ENCODE measurements around the gene CDH4. TPM values are rescaled to one million over a fixed set of nuclear protein-coding genes. Genes with fewer than 3 reads are reported as not detected.

CDH4 gene
- total RNA-seq, 1 donor from 2014 or later: not detected

DNA sequence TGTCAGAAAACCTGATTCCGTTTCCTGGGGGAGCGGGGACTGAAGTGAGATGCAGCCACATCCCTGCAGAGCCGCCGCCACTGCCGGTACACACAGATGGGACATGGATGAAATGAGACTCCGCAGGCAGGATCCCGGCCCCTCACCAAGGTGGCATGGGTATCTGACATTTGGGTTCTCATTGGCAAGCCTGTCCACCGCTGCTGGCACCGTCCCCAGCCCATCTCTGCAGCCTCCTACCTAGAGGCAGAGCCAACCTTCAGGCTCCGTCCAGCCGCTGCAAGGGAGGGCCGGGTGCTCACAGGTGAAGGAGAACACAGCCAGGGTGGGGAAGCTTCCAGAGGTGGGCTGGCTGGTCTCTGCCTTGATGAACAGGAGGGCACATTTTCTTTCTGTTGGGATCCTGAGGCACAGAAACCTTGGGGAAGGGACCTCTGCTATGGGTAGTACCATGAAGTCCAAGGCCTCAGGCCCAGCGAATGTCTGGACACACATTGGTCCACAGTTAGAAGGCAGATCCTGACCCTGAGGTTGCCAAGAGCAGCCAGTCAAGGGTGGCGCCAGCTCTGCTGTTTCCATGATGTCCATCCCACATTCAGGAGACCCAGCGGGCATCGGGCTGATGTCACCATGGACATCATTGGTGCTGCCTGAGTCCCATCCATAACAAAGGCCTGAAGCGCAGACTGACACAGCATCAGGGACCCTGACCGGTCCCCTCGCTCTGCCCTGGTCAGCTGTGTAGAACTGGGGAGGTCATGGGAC is 636.2 kb downstream of the CDH4 start:
- no peak for ATAC-seq
- no peak for DNase-seq (ENCODE audit: low spot score)

DNA sequence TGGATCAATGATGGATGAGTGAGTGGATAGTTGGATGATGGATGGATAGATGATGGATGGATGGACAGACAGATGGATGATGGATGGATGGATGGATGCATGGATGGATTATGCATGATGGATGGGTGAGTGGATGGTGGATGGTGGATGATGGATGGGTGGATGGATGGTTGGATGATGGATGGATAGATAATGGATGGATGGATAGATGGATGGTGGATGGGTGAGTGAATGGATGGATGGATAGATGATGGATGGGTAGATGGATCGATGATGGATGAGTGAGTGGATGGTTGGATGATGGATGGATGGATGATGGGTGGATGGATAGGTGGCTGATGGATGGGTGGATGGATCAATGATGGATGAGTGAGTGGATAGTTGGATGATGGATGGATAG is 637.6 kb downstream of the CDH4 start:
- no peak for ATAC-seq

DNA sequence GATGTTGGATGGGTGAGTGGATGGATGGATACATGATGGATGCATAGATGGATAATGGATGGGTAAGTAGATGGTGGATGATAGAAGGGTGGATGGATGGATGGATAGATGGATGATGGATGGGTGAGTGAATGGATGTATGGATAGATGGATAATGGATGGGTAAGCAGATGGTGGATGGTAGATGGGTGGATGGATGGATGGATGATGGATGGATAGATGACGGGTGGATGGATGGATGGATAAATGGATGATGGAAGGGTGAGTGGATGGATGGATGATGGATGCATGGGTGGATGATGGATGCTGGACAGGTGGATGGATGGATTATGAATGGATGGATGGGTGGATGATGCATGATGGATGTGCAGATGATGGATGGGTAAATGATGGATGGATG is 638.1 kb downstream of the CDH4 start:
- DNase-seq (ENCODE audit: low spot score) (no peak), ATAC-seq (no peak)

More for the DNA sequence above, 637.6 kb downstream of the CDH4 start:
- DNase-seq (ENCODE audit: low spot score): no peak

DNA sequence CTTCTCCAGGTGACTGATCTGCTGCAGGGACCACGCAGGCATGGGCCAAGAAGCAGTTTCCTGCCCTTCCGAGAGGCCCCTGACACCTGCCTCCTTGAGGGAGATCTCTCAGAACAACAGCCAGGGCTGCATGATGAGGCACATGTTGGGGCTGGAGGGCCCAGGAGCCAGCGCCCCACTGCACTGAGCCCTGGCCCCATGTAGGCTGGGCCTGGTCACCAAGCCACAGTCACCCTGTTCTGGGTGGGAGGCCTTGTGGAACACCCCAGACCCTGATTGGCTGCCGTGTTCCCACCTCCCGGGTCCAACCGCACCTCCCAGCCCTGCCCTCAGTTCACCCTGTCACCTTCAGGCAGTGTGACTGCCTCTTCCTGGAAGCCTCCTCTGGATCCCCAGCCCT is 639.4 kb downstream of the CDH4 start:
- no peak for ATAC-seq

DNA sequence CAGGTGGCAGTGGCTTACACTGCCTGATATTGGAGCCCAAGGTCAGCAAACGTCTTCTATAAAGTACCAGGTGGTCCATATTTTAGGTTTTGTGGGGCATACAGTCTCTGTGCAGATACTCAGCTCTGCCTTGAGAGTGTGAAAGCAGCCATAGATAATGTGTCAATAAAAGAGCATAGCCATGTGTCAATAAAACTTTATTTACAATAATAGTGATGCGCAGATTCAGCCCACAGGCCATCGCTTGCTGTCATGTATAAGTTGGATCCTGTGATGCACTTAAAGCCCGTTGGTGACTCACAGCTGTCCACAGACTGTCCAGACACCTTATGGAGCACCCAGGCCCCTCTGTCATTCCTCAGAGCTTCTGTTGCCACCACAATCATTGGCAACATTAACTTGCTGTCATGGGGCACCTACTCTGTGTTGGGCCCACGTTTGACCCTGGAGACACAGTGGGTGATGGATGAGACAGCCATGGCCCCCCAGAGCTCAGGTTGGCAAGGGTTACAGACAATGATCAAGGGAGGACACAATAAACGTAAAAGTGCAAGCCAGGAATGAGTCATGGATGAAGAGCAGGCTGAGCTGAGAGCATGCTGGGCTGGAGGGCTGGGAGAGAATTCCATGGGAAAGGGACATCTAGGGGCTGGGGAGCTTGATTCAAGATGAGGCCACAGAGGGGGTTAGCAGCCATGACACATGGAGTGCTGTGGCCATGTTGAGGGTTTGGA is 640.0 kb downstream of the CDH4 start:
- DNase-seq (ENCODE audit: low spot score) (no peak), ATAC-seq (no peak)

More for the DNA sequence above, 639.4 kb downstream of the CDH4 start:
- DNase-seq (ENCODE audit: low spot score): no peak

DNA sequence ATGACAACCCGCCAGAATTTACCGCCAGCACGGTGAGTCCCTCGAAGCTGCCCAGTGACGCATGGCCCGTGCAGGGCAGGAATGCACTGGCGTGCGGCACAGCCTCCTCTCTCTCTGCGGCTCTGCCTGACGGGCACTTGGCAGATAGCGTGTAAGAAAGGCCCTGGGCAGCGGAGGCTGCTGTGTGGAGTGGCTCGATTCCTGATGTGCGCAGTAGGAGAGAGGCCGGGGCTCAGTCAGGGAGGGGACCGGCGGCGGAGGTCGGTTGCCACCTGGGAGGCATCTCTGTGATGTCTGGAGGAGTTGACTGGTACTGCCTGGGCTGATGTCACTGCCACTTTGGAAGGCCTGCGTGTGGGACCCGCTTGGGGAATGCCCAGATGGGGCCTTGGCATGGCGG is 643.0 kb downstream of the CDH4 start:
- DNase-seq (ENCODE audit: low spot score): no peak

DNA sequence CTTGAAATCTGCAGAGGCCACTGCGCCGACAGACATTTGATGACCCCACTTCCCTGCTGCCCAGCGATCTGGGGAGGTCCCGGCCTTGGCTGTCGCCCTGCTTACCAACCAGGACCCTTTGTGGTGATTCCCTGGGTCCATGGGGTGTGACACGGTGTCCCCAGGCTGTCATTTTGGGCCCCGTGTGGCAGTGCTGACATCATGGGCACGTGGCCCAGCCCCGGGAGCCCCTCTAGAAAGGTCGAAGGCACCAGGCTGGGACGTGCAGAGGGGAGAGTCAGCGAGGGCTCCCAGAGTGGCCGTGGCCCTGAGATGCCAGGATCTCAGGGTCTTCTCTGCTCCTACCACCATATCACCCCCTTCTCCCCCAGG is 643.6 kb downstream of the CDH4 start:
- ATAC-seq: no peak
- no peak for DNase-seq (ENCODE audit: low spot score)

More for the DNA sequence above, 643.0 kb downstream of the CDH4 start:
- no peak for ATAC-seq

DNA sequence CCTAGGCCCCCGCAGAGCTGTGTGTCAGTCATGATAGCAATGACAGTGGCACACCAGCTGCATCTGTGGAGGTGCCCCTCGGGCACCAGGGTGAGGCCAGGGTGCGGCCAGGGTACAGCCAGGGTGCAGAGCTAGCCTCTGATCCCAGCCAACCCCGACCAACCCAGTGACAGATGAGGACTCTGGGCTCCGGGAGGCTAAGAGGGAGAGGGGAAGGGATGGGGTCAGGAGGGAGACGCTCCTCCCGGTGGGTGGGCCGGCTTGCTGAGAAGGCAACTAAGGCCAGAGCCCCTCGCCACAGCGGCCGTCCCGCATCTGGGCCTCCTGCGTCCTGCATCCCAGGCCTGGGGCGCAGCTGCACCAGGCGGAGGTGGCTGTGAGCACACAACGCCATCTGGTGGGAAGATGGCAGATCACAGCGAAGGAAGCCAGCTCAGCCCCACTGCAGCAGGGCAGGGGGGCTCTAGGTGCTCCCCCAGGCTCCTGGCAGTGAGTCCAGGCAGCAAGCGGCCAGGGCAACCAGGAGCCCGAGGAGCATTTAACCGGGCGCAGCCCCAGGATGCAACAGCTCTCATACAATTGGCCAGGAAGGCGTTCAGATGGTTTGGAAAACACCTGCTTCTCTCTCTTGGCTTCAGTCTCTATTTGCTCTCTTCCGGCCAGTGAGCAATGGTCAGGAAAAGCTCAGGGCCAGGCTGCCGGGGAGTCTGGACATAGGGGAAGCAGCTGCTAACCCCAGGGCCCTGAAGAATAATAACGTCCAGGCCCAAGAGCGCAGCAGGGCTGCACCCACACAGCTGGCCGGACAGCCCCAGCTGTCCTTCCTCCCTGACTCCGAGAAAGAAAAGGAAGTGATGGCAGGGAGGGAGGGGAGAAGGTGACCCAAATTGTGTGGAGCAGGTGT is 644.2 kb downstream of the CDH4 start:
- ATAC-seq: peak; percentile 91
- DNase-seq (ENCODE audit: low spot score): no peak

DNA sequence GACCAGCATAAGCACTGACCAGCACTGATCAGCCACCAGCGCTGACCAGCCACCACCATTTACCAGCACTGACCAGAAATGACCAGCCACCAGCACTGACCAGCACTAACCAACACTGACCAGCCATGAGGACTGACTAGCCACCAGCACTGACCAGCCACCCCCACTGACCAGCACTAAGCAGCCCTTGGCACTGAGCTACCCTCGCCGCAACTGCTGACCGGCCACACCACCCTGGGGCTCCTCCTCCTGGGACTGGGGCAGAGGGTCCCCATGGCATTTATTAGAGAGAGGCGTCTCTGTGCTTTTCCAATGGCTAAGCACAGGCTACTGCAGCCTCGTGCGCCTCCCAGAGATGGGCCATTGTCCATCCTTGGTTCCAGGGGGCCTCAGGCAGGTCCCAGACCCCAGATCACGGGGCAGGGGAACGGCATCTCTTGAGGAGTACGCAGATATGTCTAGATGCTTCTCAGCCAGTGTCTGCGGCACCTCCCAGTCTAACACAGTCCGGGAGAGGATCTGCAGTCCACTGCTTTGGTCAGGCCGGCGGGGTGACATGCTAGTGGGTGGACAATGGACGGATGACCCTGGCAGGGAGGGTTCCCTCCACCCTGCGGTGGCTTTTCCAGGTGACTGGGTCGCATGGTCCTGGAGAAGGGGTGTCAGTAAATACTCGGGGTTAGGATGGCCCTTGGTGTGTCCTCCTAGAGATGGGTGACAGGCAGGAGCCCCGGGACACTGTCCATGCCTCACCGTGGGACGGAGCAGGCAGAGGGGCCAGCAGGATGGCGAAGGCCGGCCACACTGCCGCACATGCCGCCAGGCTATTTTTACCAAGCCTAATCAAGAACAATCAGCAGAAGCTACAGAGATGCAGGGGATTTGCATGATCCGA is 645.6 kb downstream of the CDH4 start:
- no peak for DNase-seq (ENCODE audit: low spot score)
- no peak for ATAC-seq

DNA sequence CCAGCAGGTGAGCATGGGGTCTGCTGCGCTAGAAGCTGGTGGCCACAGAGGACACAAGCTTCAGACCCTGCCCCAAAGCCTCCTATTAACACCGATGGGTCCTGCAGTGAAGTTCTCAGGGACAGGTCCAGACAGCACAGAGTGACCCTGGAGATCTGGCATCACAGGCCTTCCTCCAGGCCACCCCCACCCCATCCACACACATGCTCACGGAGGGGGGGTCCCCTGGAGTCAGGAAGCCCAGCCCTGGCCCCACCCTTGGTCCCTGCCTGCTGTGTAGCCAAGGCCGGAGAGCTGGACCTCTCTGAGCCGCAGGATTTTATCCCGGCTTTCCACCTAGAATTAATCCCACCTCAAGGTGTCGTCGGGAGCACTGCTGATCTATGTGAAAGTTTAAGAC is 646.3 kb downstream of the CDH4 start:
- DNase-seq (ENCODE audit: low spot score) (no peak), ATAC-seq (no peak)

DNA sequence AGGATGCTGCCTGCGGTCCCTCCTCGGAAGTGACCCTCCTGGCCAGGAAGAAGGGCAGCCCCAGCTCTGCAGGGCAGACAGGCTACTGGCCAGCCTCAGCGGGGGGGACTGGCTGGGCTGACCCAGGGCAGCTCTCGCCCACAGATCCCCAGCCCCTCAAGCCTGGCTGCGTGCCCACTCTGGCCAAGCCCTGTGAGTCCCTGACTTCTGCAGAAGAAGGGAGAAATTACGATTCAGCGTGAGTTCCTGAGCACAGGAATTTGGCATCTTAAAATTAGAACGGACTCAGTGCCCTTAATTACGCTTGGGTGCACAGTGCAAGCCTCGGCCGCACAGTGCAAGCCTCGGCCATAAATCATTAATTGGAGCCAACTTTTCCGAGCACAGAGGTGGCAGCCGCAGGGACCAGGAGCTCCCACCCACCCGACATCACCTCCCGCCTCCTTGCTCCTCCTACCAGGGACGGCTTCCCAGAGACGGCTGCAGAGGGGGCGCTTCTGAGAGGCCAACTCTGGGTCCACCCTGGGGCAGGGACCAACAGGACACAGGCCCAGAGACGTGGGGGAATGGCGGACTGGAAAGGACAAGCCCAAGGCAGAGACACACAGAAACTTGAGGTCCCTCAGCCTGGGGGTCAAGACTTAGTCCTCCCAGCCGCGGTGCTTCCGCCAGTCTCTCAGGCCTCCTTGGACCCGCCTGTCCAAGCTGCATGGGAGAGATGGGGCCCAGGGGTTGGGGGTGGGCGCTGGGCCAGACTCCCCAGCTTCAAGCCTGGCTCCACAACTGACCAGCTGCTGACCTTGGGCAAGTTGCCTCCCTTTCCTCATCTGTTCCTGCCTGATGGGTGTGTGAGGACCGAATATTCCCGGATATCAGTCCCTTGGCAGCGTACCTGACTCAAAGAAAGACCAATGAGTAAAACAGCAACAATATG is 648.2 kb downstream of the CDH4 start:
- ATAC-seq (no peak), DNase-seq (ENCODE audit: low spot score) (no peak)

DNA sequence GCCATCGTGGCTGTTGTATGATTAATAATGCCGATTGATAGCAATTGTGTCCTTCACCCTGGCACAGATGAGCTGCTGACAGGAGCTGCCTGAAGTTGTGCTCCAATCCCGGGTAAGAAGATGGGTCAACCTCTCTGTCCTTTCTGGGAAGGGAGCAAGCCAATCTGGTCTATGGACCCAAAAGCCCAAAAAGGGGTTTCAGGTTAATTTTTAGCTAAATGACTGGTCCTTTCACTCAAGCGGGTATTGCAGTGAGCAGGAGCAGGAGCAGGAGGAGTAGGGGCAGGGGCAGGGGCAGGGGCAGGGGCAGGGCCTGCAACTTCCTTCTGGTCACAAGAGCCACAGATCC is 648.9 kb downstream of the CDH4 start:
- DNase-seq (ENCODE audit: low spot score): no peak
- no peak for ATAC-seq

DNA sequence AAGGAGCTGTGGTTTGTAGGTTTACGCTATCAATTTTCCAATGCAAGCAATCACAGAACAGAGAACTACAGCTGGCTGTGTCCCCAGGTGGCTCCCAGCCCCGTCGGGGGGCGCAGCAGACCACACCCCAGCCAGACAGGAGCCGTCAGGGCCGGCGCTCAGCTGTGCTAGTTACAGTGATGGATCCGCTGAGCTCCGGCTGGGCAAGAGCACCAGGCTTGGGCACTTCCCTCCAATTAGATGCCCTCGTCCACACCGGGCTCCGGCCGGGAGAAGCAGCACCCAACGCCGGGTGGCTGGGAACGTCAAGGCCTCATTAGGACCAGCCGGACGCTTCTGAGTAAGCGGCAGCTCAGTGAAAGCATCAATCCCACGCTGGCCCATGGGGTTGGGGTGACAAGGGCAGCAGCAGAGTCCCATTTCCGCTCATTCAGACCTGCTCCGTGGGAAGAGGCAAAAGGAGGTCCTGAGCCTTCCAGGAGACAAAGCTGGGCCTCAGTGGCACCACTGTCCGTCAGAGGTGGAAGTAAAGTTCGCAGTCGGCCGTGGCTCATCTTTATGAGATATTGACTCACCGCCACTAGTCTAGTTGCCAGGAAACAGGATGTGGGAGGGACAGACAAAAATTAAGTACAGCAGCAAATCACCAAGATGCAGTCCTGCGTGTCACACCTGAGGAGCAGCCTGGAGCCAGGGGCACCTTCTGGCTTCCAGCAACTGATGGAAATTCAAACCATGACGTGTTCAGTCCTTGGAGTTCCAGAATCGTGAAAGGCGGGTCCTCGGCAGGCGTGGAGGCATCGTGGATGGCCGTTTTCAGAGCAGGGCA is 649.5 kb downstream of the CDH4 start:
- ATAC-seq: no peak
- DNase-seq (ENCODE audit: low spot score): no peak

DNA sequence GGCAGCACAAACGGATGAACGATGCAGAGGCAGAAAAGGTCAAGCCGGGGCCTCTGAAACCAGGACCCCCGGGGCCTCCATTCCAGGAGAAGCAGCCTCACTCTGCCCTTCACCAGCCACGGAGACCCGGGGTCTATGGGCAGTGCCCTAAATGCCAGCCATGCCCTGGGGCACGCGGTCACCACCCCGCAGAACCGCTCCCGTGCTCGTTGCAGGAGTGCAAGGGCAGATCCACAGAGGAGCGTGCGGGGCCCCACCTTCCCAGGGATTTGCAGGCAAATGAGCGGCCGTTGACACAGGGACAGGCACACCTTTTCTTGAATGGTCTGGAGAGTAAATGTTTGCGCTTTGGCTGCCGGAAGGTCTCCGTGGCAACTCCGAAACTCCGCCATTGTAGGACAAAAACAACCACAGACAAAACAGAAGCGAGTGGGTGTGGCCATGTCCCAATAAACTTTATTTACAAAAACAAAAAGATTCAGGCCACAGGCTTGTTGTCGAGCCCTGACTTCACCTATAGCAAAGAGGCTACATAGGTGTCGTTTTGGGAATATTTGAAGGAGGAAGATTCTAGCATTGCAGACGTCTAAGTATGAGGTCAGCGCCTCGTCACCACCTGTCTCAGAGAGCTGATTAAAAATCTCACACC is 650.3 kb downstream of the CDH4 start:
- ATAC-seq (no peak), DNase-seq (ENCODE audit: low spot score) (no peak)

DNA sequence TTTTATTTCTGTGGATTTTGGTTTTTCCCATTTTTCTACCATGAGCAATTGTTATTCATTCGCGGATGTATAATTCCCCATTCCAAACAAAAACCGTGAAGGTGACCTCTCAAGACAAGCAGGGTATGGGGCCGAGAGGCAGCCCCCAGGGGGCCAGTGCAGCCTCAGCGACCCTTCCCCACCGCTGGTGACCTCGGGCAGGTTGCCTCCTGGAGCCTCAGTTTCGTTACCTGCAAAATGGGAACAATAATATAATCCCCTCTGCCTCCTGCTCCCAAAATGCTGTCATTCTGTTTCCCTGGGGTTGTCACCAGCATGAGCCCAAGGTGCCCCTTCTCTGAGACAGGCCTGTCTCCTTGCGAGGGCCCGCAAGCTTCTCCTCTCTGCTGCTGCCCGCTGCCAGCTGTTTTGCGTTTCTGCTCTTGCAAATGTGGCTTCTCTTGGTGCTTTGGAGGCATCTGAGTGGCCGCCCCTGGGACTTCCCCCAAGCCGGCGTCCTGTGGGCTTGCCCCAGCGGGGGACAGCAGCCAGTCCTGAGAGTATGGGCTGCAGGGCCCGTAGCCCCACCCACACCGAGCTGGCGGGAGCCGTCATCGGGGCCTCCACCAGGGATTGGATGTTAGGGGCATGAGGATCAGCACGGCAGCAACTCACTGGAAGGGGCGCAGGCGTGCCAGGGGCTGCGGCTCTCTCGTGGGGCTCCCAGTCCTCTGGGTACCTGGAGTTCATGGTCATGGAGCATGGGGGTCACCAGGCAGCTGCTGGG is 651.7 kb downstream of the CDH4 start:
- no peak for DNase-seq (ENCODE audit: low spot score)
- ATAC-seq: no peak

DNA sequence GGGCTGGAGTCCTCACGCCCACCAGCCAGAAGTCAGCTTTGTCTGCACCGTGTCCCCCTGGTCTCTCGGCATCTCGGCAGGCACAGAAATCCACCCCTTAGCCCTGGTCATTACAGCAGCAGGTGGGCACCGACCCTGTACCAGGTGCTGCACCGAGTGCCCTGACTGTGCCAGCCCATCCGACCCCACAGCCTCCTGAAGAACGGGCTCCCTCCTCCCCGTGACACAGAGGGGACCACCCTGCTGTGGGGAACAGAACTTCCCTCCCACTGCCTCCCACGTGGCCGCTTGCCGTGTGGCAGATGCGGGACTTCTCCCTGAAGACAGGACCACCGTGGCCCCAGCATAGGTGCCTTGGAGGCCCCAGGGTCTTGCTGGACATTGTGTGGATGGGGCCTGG is 652.4 kb downstream of the CDH4 start:
- no peak for DNase-seq (ENCODE audit: low spot score)
- no peak for ATAC-seq

DNA sequence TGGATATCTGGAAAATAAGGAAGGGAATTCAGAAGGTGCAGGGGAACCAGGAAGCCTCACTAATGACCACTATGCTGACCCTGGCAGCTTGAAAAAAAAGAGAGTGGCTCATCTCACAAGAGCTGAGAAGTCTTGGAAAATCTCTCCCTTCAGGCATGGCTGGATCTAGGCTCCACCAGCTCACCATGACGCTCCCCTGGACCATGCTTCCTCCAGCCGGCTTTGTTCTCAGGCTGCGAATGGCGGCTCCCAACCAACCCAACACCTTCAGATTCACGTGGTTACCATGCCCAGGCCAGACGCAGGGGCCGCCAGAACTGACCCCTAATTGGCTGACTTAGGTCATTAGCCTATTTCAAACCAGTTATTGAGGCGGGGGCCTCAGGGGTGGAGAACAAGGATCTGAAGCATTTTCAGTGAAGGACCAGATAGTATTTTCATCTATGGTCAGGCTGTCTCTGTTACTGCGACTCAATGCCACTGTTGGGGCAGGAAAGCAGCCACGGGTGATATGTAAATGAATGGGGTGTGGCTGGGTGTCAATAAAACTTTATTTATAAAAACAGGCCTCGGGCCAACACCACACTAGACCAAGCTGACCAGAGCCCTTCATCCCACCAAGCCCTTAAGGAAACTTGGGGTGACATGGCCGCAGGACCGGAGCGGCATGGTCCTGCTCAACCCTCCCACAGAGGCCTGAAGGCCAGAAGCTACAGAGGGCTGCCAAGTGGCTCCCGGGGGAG is 653.9 kb downstream of the CDH4 start:
- ATAC-seq (no peak), DNase-seq (ENCODE audit: low spot score) (no peak)
